ENCODE measurements around the gene MYH9.
"Not testable (repeated sequence)": the region's sequence is repeated elsewhere in the genome, so short reads cannot be mapped to it uniquely, and the experiment has no call there.

The MYH9 gene

GRCh38 chr22:36292823-36293530 is 94.8 kb downstream of the MYH9 start:
- no peak for TF ChIP-seq CTCF (IDR thresholded peaks at IDR 0.05; ENCODE audit: poor library complexity, severe bottlenecking)
- H3K27me3 ChIP-seq (ENCODE audit: insufficient read depth, poor library complexity, severe bottlenecking), result no peaks in the 10 kb centered on the region
- no peak for DNase-seq (ENCODE audit: low spot score)
- ATAC-seq (ENCODE audit: low read depth), result no peak
- no peak overlapping the region for H3K4me3 ChIP-seq (ENCODE audit: severe bottlenecking)
- peaks cover 86% of the 10 kb centered on the region for H3K36me3 ChIP-seq (ENCODE audit: low read depth)
- no peak overlapping the region for H3K27ac ChIP-seq (ENCODE audit: poor library complexity, severe bottlenecking)
- no peaks in the 10 kb centered on the region for H3K4me1 ChIP-seq (ENCODE audit: insufficient read depth, poor library complexity, severe bottlenecking)
- H3K9me3 ChIP-seq (ENCODE audit: severe bottlenecking), result no peaks in the 10 kb centered on the region

- TF ChIP-seq CTCF (IDR thresholded peaks at IDR 0.05; ENCODE audit: poor library complexity, severe bottlenecking), result no peak
- ATAC-seq (ENCODE audit: low read depth) (no peak), DNase-seq (ENCODE audit: low spot score) (no peak)
- H3K4me3 ChIP-seq (ENCODE audit: severe bottlenecking), result no peak overlapping the region
- H3K27me3 ChIP-seq (ENCODE audit: insufficient read depth, poor library complexity, severe bottlenecking), result no peaks in the 10 kb centered on the region
- no peak overlapping the region for H3K27ac ChIP-seq (ENCODE audit: poor library complexity, severe bottlenecking)
- H3K4me1 ChIP-seq (ENCODE audit: insufficient read depth, poor library complexity, severe bottlenecking), result no peaks in the 10 kb centered on the region
- H3K9me3 ChIP-seq (ENCODE audit: severe bottlenecking), result no peaks in the 10 kb centered on the region
- H3K36me3 ChIP-seq (ENCODE audit: low read depth), result peaks cover 86% of the 10 kb centered on the region
These were observed 95.7 kb downstream of the MYH9 start for GRCh38 chr22:36291831-36292740.

GRCh38 chr22:36290391-36291075 is 97.2 kb downstream of the MYH9 start:
- not testable (repeated sequence) for H3K4me3 ChIP-seq (ENCODE audit: severe bottlenecking); DNase-seq (ENCODE audit: low spot score); H3K27ac ChIP-seq (ENCODE audit: poor library complexity, severe bottlenecking); ATAC-seq (ENCODE audit: low read depth); H3K9me3 ChIP-seq (ENCODE audit: severe bottlenecking); H3K4me1 ChIP-seq (ENCODE audit: insufficient read depth, poor library complexity, severe bottlenecking); H3K27me3 ChIP-seq (ENCODE audit: insufficient read depth, poor library complexity, severe bottlenecking)
- H3K36me3 ChIP-seq (ENCODE audit: low read depth), result peaks cover 86% of the 10 kb centered on the region

GRCh38 chr22:36289948-36290371 is 97.8 kb downstream of the MYH9 start:
- H3K9me3 ChIP-seq (ENCODE audit: severe bottlenecking); ATAC-seq (ENCODE audit: low read depth); H3K4me1 ChIP-seq (ENCODE audit: insufficient read depth, poor library complexity, severe bottlenecking); DNase-seq (ENCODE audit: low spot score); H3K27me3 ChIP-seq (ENCODE audit: insufficient read depth, poor library complexity, severe bottlenecking); H3K27ac ChIP-seq (ENCODE audit: poor library complexity, severe bottlenecking); H3K4me3 ChIP-seq (ENCODE audit: severe bottlenecking): not testable (repeated sequence)
- peaks cover 86% of the 10 kb centered on the region for H3K36me3 ChIP-seq (ENCODE audit: low read depth)

GRCh38 chr22:36289406-36289870 is 98.3 kb downstream of the MYH9 start:
- no peak; the same call in 2 of the 3 replicates for ATAC-seq (ENCODE audit: low read depth)
- H3K4me3 ChIP-seq (ENCODE audit: severe bottlenecking), result no peak overlapping the region
- H3K36me3 ChIP-seq (ENCODE audit: low read depth), result peaks cover 86% of the 10 kb centered on the region
- no peaks in the 10 kb centered on the region for H3K4me1 ChIP-seq (ENCODE audit: insufficient read depth, poor library complexity, severe bottlenecking)
- DNase-seq (ENCODE audit: low spot score), result no peak
- H3K27ac ChIP-seq (ENCODE audit: poor library complexity, severe bottlenecking), result no peak overlapping the region
- no peaks in the 10 kb centered on the region for H3K9me3 ChIP-seq (ENCODE audit: severe bottlenecking)
- H3K27me3 ChIP-seq (ENCODE audit: insufficient read depth, poor library complexity, severe bottlenecking), result no peaks in the 10 kb centered on the region
- TF ChIP-seq CTCF (IDR thresholded peaks at IDR 0.05; ENCODE audit: poor library complexity, severe bottlenecking), result no peak
